DND-41 (cell line): ENCODE measurements around the gene TNS3.

ENCODE experiments used
- ATAC-seq: fragments of 200-7000 bp; cut with Tn5 transposase; 3 replicates; pipeline ENCODE4 v1.9.1; 2021; ENCODE audit warnings: low read depth; ENCODE audit not compliant: insufficient read depth
- DNase-seq: peaks from one replicate; pipeline ENCODE4 v3.0.0-alpha.2; 2020
- H2AFZ ChIP-seq: 2 replicates; pipeline ENCODE4 v1.6.0; 2012; ENCODE audit warnings: low read depth, low read length
- H3K27ac ChIP-seq: 2 replicates; pipeline ENCODE4 v1.5.1; 2012; ENCODE audit warnings: low read length, inconsistent platforms
- H3K27me3 ChIP-seq: fragments of 200-600 bp; sonication (generic); 2 replicates; pipeline ENCODE4 v1.6.0; 2012; ENCODE audit warnings: low read length, mild to moderate bottlenecking, inconsistent platforms; ENCODE audit not compliant: insufficient read depth, poor library complexity
- H3K36me3 ChIP-seq: 2 replicates; pipeline ENCODE4 v1.5.1; 2012; ENCODE audit warnings: low read length, inconsistent platforms; ENCODE audit not compliant: insufficient read depth
- H3K4me1 ChIP-seq: 2 replicates; pipeline ENCODE4 v1.5.1; 2012; ENCODE audit warnings: mild to moderate bottlenecking, low read length; ENCODE audit not compliant: insufficient read depth
- H3K4me2 ChIP-seq: 2 replicates; pipeline ENCODE4 v1.6.0; 2012; ENCODE audit warnings: mild to moderate bottlenecking, moderate library complexity, low read length, inconsistent platforms; ENCODE audit not compliant: insufficient read depth
- H3K4me3 ChIP-seq, 2 experiments: fragments of 200-600 bp in 1 of 2; shearing (Covaris generic) in 1 of 2; 2 replicates each; pipeline ENCODE4 v1.5.1; 2012 to 2016; ENCODE audit warnings: inconsistent platforms in 2 of 2, low read length in 2 of 2, mild to moderate bottlenecking in 2 of 2, low read depth in 1 of 2, moderate library complexity in 1 of 2
- H3K79me2 ChIP-seq: 2 replicates; pipeline ENCODE4 v1.6.0; 2012; ENCODE audit warnings: low read length, inconsistent platforms; ENCODE audit not compliant: insufficient read depth
- H3K9ac ChIP-seq: 2 replicates; pipeline ENCODE4 v1.6.0; 2012; ENCODE audit warnings: low read depth, mild to moderate bottlenecking, inconsistent platforms, low read length, moderate library complexity
- H3K9me3 ChIP-seq: 2 replicates; pipeline ENCODE4 v1.5.1; 2012; ENCODE audit warnings: low read length, moderate library complexity, mild to moderate bottlenecking, inconsistent platforms; ENCODE audit not compliant: insufficient read depth, severe bottlenecking
- H4K20me1 ChIP-seq: 2 replicates; pipeline ENCODE4 v1.6.0; 2012; ENCODE audit warnings: low read length; ENCODE audit not compliant: insufficient read depth
- EZH2 ChIP-seq: IDR thresholded peaks from 3 replicates; pipeline ENCODE4 v1.6.1; 2012; ENCODE audit warnings: borderline replicate concordance, low read depth, mild to moderate bottlenecking, moderate library complexity, low read length, inconsistent platforms; ENCODE audit not compliant: severe bottlenecking
- TF ChIP-seq, protein P1 (sequence below): IDR thresholded peaks from 2 replicates; pipeline ENCODE4 v1.5.1; 2012; ENCODE audit warnings: borderline replicate concordance, low read length, moderate library complexity, mild to moderate bottlenecking; ENCODE audit not compliant: poor library complexity, severe bottlenecking; ENCODE audit errors: extremely low read depth

The TNS3 gene

DNA sequence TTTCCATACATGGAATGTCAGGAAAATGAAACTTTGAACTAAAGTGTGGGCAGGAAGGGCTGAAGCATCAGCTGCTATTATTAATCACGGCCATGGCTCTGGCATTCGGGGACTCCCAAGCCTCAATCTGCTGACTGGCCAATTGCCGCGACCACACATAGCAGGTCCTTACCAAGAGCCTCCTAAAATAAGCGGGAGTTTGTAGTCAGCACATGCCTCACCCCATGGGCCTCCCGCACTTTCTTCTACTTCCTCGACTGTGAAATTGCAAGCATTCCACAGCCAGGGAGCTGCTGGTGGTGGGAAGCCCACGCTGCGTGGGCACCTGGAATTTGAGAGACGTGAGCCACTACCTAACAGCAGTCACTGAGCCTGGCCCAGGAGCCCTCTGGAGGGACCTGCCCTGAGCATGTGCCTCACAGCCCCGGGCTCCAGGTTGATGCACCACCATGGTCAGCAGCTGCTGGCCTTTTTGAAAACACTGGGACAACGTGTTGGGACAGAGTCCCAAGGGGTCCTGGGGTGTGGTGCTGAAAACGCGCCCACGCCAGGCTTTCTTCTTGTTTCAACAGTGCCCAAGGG lies 211.4 kb downstream of the TNS3 start:
- H2AFZ ChIP-seq: no peak overlapping the region
- H3K9ac ChIP-seq: no peak overlapping the region
- no peak overlapping the region for H3K27ac ChIP-seq
- H4K20me1 ChIP-seq: no peaks in the 10 kb centered on the region
- H3K4me3 ChIP-seq: no peak overlapping the region
- no peaks in the 10 kb centered on the region for H3K79me2 ChIP-seq
- DNase-seq (no peak), ATAC-seq (no peak)
- H3K36me3 ChIP-seq: no peaks in the 10 kb centered on the region
- H3K4me2 ChIP-seq: no peak overlapping the region
- peaks cover 4% of the 10 kb centered on the region for H3K9me3 ChIP-seq
- no peaks in the 10 kb centered on the region for H3K4me1 ChIP-seq
- H3K27me3 ChIP-seq: no peaks in the 10 kb centered on the region
- no peak for TF ChIP-seq EZH2
- TF ChIP-seq, protein P1, sequence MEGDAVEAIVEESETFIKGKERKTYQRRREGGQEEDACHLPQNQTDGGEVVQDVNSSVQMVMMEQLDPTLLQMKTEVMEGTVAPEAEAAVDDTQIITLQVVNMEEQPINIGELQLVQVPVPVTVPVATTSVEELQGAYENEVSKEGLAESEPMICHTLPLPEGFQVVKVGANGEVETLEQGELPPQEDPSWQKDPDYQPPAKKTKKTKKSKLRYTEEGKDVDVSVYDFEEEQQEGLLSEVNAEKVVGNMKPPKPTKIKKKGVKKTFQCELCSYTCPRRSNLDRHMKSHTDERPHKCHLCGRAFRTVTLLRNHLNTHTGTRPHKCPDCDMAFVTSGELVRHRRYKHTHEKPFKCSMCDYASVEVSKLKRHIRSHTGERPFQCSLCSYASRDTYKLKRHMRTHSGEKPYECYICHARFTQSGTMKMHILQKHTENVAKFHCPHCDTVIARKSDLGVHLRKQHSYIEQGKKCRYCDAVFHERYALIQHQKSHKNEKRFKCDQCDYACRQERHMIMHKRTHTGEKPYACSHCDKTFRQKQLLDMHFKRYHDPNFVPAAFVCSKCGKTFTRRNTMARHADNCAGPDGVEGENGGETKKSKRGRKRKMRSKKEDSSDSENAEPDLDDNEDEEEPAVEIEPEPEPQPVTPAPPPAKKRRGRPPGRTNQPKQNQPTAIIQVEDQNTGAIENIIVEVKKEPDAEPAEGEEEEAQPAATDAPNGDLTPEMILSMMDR: no peak

DNA sequence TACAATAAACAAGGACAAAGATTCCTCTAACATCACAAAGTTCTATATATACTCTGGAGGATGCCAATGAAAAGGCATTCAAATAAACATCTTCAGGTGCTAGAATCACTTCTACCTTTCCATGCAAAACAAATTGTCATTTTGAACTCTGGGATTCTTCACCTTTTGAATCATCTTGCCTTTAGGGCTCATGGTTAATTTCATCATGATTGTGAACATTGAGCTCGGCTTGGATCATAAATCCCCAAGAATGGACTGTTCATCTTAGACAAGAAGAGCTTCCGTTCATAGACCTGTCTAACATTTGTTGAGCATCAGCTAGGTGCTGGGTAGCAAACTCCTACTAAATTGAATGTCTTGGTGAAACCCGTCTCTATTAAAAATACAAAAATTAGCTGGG lies 212.2 kb downstream of the TNS3 start:
- H3K9ac ChIP-seq: no peak overlapping the region
- H3K79me2 ChIP-seq: no peaks in the 10 kb centered on the region
- H3K9me3 ChIP-seq: peaks cover 4% of the 10 kb centered on the region
- no peaks in the 10 kb centered on the region for H4K20me1 ChIP-seq
- H3K4me3 ChIP-seq: no peak overlapping the region
- no peak for DNase-seq
- no peaks in the 10 kb centered on the region for H3K36me3 ChIP-seq
- no peak overlapping the region for H3K27ac ChIP-seq
- no peak for TF ChIP-seq EZH2
- TF ChIP-seq, protein P1: no peak
- H2AFZ ChIP-seq: no peak overlapping the region
- no peak for ATAC-seq
- H3K4me2 ChIP-seq: no peak overlapping the region
- H3K4me1 ChIP-seq: no peaks in the 10 kb centered on the region
- no peaks in the 10 kb centered on the region for H3K27me3 ChIP-seq

DNA sequence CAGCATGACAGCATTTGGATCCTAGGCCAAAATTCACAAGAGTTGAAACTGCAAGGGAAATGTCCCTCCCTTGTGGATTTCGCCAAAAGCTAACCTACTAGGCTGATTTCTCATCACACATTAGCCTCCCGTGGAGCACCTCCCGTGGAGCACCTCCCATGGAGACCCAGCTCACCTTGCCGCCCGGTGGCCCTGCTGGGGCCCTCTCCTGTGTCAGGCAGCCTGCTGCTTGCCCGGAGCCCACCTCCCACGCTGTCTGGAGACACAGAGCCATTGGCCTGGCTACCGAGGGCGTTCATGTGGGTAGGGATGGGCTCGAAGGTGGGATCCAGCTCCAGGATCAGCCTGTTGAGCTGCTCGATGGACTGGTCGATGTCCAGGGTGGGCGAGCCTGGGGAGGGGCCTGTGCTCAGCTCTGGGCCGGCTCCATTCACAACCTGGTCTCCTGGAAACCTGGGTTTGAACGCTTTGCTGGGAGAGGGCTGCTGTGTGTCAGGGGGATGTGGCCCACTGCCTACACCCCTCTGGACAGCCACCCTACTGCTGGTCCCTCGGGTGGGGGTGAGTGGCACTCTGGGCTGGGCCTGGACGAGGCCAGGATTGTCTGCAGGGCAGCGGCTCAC lies 213.6 kb downstream of the TNS3 start:
- Histone ChIP-seq H3K9ac (no peak overlapping the region), H3K27me3 (no peaks in the 10 kb centered on the region), H3K79me2 (no peaks in the 10 kb centered on the region), H3K9me3 (peaks cover 4% of the 10 kb centered on the region), H3K4me2 (no peak overlapping the region), H4K20me1 (no peaks in the 10 kb centered on the region), H3K4me1 (no peaks in the 10 kb centered on the region), H3K36me3 (no peaks in the 10 kb centered on the region), H3K27ac (no peak overlapping the region), H2AFZ (no peak overlapping the region), H3K4me3 (no peak overlapping the region)
- no peak for TF ChIP-seq EZH2
- TF ChIP-seq, protein P1: no peak
- no peak for ATAC-seq
- no peak for DNase-seq

DNA sequence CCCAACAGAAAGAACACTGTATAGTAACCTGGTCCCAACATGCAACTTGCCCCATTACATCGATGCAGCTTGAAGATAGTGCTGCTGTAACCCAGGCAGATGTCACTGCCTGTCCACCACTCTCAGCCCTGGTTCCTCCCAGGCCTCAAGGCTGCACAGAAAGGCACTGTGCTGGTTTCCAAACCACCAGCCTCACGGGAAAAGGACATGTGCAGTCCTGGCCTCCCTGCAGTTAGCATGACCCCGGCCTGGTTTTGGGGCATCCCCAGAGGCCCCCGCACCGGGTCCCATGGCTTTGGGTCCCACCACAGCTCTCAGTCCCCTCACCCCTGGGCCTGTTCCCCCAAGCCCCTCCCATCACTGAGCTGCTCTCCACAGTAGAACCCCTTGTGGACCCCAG lies 214.5 kb downstream of the TNS3 start:
- Histone ChIP-seq H3K27me3 (no peaks in the 10 kb centered on the region), H4K20me1 (no peaks in the 10 kb centered on the region), H3K36me3 (no peaks in the 10 kb centered on the region), H3K9ac (no peak overlapping the region), H3K79me2 (no peaks in the 10 kb centered on the region), H3K4me1 (no peaks in the 10 kb centered on the region), H3K4me3 (no peak overlapping the region), H2AFZ (no peak overlapping the region), H3K27ac (no peak overlapping the region), H3K9me3 (peaks cover 11% of the 10 kb centered on the region), H3K4me2 (no peak overlapping the region)
- TF ChIP-seq, protein P1: no peak
- no peak for TF ChIP-seq EZH2
- ATAC-seq (no peak), DNase-seq (no peak)
